Esophagus squamous epithelium (tissue), 5 donors: ENCODE data around the gene AHRR. TPM values are rescaled to one million over a fixed set of nuclear protein-coding genes. Genes with fewer than 3 reads are reported as not detected.
"Not testable (repeated sequence)": the region's sequence is repeated elsewhere in the genome, so short reads cannot be mapped to it uniquely, and the experiment has no call there.

Experiments
- DNase-seq: peaks from one replicate; lab custom pipeline; 2025; lab: John Stamatoyannopoulos, UW
- H3K27ac ChIP-seq, 4 donors: fragments of 200-600 bp; sonication (generic); one replicate each; pipeline ENCODE4 v1.5.1; 2016 to 2019; ENCODE audit warnings: mild to moderate bottlenecking in 1 of 4
- H3K27me3 ChIP-seq, 4 donors: fragments of 200-600 bp; sonication (generic); 1 replicate in 3 of 4; 2 replicates in 1 of 4; pipeline versions ENCODE4 v1.5.1 to v1.6.0; 2017 to 2021; ENCODE audit warnings: antibody characterized with exemption in 1 of 4
- H3K36me3 ChIP-seq, 3 donors: fragments of 200-600 bp; sonication (generic); one replicate each; pipeline ENCODE4 v1.5.1; 2016 to 2019
- H3K4me1 ChIP-seq, 3 donors: fragments of 200-600 bp; sonication (generic); one replicate each; pipeline ENCODE4 v1.5.1; 2017 to 2019
- H3K4me3 ChIP-seq, 4 donors: fragments of 200-600 bp; sonication (generic); 1 replicate in 3 of 4; 2 replicates in 1 of 4; pipeline ENCODE4 v1.5.1; 2016 to 2019; ENCODE audit warnings: mild to moderate bottlenecking in 2 of 4, moderate library complexity in 1 of 4
- H3K9me3 ChIP-seq, 3 donors: fragments of 200-600 bp; sonication (generic); one replicate each; pipeline ENCODE4 v1.5.1; 2016 to 2019
- CTCF ChIP-seq, 6 experiments: fragments of 450-650 bp in 4 of 6; fragments of 200-600 bp in 2 of 6; sonication (generic) in 2 of 6; IDR thresholded peaks; one replicate each; pipeline ENCODE4 v1.5.1; 2016 to 2019; ENCODE audit warnings: antibody characterized with exemption in 6 of 6, mild to moderate bottlenecking in 4 of 6, moderate library complexity in 4 of 6
- POLR2A ChIP-seq, 4 donors: fragments of 450-650 bp; IDR thresholded peaks; one replicate each; pipeline ENCODE4 v1.6.1; 2017; ENCODE audit warnings: antibody characterized with exemption in 4 of 4, mild to moderate bottlenecking in 4 of 4, moderate library complexity in 3 of 4
- WGBS, 2 donors: methylation state at CpG; one replicate each; pipeline ENCODE4 v1.1.5; 2018; 5-methylcytosine and 5-hydroxymethylcytosine counted together
- intact Hi-C: fragments of 100-400 bp; cut with DNase I; formaldehyde crosslinking; loops from one replicate; pipeline ENCODE4 v1.15.0; 2022
- total RNA-seq, 4 donors: library from RNA; depleted of rRNA; stranded (reverse); fragments of >200 nt; gene quantifications; one replicate each; pipeline ENCODE4 v1.1.0, GENCODE V29; 2016
- donor health status: DM: yes; HTN: yes; CAD: no.

AHRR gene
- total RNA-seq, 4 donors from 2014 or later = 0.66 to 1.5 (median 1.1) TPM

DNA sequence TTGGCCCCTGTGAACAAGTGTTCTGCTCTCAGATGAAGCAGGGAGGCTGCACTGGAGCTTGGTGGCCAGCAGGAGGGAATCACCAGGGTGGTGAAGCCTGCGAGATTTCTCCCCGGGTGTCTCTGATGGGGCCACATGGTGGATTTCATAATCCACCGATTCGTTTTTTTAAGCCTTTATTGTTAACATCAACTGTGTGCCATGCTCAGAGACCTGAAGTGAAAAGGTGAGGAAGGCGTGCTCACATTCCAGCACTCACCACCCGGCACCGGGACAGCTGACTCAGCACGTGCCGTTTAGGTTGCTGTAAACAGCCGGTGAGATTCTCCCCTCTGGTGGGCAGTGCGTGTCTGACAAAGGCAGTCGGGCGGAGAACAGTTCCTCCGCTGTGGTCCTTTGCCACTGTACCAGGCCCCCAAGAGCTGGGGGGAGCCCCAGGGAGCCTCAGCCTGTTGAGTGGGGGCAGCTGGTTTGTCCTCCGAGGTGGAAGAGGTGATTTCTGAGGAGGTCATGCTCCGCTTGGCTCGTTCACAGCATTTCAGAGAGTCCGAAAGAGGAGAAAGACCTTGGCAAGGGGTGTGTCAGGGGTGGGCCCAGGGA lies 12.7 kb upstream of the AHRR start:
- Histone ChIP-seq H3K4me1 (peaks cover 0 to 19% (median 0%) of the 10 kb centered on the region in 3 donors), H3K27ac (no peak overlapping the region), H3K9me3 (no peaks in the 10 kb centered on the region), H3K4me3 (no peak overlapping the region), H3K27me3 (no peaks in the 10 kb centered on the region), H3K36me3 (peaks cover 0 to 91% (median 4%) of the 10 kb centered on the region in 3 donors)
- TF ChIP-seq POLR2A (IDR thresholded peaks at IDR 0.05) (no peak), CTCF (IDR thresholded peaks at IDR 0.05) (peak in 1 of 6 experiments; percentile 42)
- intact Hi-C loops = no loop called here
- no peak for DNase-seq
- 52 to 58% methylated on average over 6 to 12 of the region's 18 CpGs for WGBS, 2 donors

- H3K27ac ChIP-seq, DNase-seq, H3K27me3 ChIP-seq, H3K9me3 ChIP-seq, intact Hi-C loops, H3K4me3 ChIP-seq: not testable (repeated sequence)
- peaks cover 0 to 100% (median 8%) of the 10 kb centered on the region in 3 donors for H3K36me3 ChIP-seq
- peaks cover 0 to 19% (median 0%) of the 10 kb centered on the region in 3 donors for H3K4me1 ChIP-seq
- no CpG with 5 or more reads among the region's 21 CpGs for WGBS, 2 donors
Observed at GRCh38 chr5:309831-310230, 11.7 kb upstream of the AHRR start.

- 85 to 90% methylated on average over 9 of the region's 9 CpGs for WGBS, 2 donors
- no peaks in the 10 kb centered on the region for H3K9me3 ChIP-seq
- H3K27ac ChIP-seq = no peak overlapping the region
- TF ChIP-seq POLR2A (IDR thresholded peaks at IDR 0.05) (no peak), CTCF (IDR thresholded peaks at IDR 0.05) (no peak)
- H3K4me3 ChIP-seq = no peak overlapping the region
- no peak for DNase-seq
- H3K27me3 ChIP-seq = no peaks in the 10 kb centered on the region
- H3K4me1 ChIP-seq = peaks cover 0 to 19% (median 0%) of the 10 kb centered on the region in 3 donors
- intact Hi-C loops = no loop called here
- H3K36me3 ChIP-seq = peaks cover 2 to 100% (median 8%) of the 10 kb centered on the region in 3 donors
Observed at GRCh38 chr5:310516-310915, 11.0 kb upstream of the AHRR start.

GRCh38 chr5:310941-311434 lies 10.5 kb upstream of the AHRR start:
- H3K27ac ChIP-seq = no peak overlapping the region
- intact Hi-C loops = no loop called here
- peaks cover 6 to 100% (median 8%) of the 10 kb centered on the region in 3 donors for H3K36me3 ChIP-seq
- DNase-seq = no peak
- no peaks in the 10 kb centered on the region for H3K27me3 ChIP-seq
- H3K9me3 ChIP-seq = no peaks in the 10 kb centered on the region
- no peak for TF ChIP-seq POLR2A (IDR thresholded peaks at IDR 0.05)
- no peak for TF ChIP-seq CTCF (IDR thresholded peaks at IDR 0.05)
- 79 to 82% methylated on average over 10 to 12 of the region's 16 CpGs for WGBS, 2 donors
- no peak overlapping the region for H3K4me3 ChIP-seq
- peaks cover 0 to 19% (median 0%) of the 10 kb centered on the region in 3 donors for H3K4me1 ChIP-seq

DNA sequence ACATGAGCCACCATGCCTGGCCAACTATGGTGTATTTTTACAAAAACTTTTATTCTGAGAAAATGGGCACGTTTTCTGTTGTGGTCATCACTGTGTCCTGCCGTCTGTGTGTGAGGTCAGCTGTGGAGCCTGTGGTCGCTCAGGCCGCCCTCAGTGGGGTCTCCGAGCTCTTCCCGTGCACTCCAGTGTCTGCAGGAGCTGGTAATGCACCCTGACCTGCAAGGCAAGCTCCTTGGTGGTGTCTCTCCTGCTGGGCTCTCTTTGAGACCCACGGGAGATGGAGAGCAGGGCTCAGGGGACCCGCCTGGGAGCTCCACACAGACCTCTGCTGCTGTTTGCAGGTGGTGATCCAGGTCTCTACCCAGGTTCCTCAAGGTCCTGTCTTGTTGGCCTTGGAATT lies 9.6 kb upstream of the AHRR start:
- Histone ChIP-seq H3K4me1 (peaks cover 0 to 19% (median 0%) of the 10 kb centered on the region in 3 donors), H3K4me3 (no peak overlapping the region), H3K9me3 (no peaks in the 10 kb centered on the region), H3K27ac (no peak overlapping the region), H3K27me3 (no peaks in the 10 kb centered on the region), H3K36me3 (peaks cover 8 to 100% (median 15%) of the 10 kb centered on the region in 3 donors)
- WGBS, 2 donors = 60 to 78% methylated on average over 1 to 3 of the region's 8 CpGs
- TF ChIP-seq POLR2A (IDR thresholded peaks at IDR 0.05) (no peak), CTCF (IDR thresholded peaks at IDR 0.05) (no peak)
- no peak for DNase-seq
- intact Hi-C loops = no loop called here
